Medulla oblongata (tissue), 1 donor: Measurements from ENCODE around the gene MCTP2.
"Not testable (repeated sequence)": the region's sequence is repeated elsewhere in the genome, so short reads cannot be mapped to it uniquely, and the experiment has no call there.

Source experiments
- DNase-seq: peaks from one replicate; pipeline ENCODE4 v3.0.0-alpha.2; 2015; ENCODE audit errors: extremely low spot score

The MCTP2 gene

DNA sequence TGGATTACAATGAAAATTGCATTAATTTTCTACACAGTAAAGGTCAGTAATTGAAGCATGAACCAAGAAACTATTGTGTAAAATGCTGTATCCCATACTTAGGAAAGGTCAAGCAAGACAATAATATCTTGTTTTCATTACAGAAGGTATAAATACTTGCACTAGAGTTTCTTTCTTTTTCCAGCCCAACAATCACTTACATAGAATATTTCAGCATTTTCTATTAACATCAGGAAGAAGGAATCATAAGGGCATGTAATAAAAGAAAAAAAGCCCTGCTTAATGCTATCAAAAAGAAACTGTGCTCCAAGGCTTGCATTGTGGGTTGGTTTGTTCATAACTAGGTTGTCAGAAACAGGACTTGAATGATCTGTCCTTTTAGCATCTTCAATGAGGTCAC is 215.1 kb downstream of the MCTP2 start:
- no peak for DNase-seq

DNA sequence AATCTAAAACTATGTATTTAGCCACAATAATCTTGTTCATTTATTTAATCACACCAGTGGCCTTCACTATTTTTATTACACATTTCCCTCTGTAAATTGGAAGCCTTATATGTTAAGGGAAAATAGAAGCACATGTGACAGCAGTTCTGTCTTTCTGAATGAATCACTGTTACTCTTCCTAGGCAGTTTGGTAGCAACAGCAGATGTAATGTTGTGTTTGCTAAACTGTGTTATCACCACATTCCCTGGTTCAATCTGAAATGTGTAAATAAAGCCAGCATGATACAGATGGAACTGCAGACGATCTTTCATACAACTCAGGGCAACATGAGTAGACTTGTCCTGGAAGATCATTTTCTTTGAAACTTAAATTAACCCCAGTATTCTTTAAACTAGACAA is 220.1 kb downstream of the MCTP2 start:
- no peak for DNase-seq

DNA sequence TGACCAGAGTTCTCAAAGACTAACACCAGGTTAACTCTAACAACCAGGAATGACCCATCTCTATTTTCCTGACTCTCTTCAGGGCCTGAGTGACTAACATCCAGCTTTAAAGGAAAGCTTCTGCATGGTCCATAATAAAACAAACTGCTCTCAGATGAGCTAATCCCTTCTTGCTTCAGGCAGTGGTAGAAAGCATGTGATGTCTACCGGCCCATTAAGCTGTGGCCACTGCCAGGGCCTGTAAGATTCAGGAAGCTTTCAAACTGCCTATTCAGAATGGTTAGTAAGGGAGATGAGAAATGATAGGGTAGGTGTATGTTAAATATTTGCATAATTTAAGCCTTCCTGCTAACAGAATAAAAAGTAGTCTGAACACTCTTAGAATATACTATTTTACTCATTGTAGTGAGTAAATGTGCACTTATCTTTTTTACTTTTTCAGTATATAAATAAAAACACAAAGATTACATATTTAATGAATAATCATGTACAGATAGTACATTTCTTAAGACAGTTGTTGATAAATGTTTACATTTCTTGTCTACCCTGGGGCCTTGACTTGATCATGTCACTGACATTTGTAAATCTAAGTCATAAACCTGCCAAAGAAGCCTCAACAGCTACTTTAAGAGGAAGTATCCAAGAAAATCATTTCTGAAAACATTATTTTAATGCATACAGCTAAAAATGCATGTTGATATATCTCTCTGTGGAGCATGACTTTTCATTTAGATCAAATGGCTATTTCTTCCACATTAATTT is 222.0 kb downstream of the MCTP2 start:
- no peak for DNase-seq

DNA sequence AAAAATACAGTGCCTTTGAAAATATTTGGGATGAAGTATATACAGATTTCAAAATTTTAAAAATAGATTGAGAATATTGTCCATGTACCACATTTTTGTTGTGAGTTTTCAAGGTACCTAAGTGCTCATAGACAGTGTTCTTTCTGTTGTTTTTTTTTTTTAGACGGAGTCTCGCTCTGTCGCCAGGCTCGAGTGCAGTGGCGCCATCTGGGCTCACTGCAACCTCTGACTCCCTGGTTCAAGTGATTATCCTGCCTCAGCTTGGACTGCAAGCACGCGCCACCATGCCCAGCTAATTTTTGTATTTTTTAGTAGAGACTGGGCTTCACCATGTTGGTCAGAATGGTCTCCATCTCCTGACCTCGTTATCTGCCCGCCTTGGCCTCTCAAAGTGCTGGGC is 223.9 kb downstream of the MCTP2 start:
- no peak for DNase-seq

DNA sequence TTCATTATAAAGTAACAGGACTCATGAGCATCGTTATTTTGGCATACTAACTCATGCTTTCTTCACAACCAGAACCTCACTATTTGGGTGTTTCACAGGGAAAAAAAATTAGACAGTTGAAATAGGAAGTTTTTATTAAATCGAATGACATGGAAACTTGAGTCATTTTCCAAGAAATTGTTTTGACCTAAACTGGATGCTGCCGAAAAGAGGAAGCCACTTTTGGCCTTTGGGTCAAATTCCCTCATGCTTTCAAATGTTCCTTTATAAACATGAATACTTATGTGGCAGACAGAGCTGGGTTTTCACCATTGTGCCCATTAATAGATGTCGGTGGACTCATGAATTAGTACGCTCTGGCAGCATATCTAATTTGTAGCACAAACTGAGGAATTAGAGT is 224.9 kb downstream of the MCTP2 start:
- no peak for DNase-seq

DNA sequence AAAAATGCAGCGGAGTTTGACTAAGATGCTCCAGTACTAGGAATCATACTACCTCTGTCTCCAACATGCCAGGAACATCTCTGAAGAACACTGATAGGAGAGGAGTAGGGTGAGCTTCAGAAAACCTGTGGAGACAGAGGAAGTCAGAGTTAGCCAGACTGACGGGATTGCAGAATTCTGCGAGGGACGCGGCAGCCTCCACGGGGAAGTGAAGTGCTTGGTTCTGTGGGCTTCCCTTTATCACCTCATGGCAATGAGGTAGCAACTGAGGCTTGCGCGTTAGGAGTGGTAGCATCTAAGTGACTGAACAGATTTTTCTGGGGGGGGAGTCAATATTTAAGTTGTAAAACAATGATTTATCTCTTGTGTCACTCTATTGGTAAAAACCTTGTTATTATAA is 226.3 kb downstream of the MCTP2 start:
- no peak for DNase-seq

DNA sequence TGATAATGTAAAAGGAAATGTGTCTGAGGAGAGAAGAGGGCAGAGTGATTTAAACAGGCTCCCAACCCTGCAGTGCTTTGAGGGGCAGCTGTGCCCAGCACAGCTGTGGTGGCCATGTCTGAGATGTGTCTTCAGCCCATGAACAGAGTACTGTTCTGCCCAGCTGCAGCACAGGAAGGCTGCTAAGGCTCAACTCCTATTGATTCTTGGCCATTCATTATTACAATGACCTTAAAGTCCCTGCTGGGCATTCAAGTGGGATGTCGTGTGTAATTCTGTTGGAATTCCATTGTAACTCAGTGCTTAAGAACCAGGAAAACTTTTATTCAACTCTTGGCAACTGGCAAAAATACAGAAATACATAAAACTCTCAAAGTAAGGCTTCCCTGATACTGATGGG is 229.3 kb downstream of the MCTP2 start:
- no peak for DNase-seq

DNA sequence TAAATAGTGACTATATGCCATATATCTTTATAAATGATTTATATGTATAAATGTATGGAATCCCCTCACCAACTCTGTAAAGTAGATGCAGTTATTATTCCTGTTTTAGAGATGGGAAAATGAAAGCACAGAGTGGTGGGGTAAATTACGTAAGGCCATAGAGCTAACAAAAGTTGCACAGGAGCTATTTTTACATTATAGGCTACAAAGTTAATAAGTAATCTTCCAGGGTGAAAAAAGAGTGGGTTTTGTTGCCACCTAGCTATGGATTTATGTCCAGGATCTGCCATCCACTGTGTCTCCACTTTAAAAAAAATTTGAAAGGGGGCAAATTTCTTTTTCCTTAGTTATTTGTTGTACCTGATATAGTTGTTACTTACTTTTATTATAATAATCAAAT is 235.7 kb downstream of the MCTP2 start:
- DNase-seq, result no peak

DNA sequence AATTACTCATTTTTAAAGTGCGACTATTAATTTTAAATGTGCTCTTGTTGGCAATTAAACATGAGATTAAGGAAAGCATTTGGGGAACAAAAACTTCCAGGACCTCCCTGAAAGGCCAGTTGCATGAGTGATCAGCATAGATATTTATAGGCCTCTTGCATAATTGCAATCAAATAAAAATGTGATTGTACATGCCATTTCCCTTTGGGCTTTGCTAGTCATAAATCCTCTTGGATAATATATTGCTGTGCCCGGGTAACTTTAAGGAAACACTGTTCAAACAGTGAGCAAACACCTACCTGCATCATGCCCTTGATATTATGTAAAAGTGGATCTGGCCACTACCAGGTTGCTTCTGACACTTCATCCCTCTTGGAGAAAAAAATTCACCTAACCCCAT is 239.1 kb downstream of the MCTP2 start:
- no peak for DNase-seq

DNA sequence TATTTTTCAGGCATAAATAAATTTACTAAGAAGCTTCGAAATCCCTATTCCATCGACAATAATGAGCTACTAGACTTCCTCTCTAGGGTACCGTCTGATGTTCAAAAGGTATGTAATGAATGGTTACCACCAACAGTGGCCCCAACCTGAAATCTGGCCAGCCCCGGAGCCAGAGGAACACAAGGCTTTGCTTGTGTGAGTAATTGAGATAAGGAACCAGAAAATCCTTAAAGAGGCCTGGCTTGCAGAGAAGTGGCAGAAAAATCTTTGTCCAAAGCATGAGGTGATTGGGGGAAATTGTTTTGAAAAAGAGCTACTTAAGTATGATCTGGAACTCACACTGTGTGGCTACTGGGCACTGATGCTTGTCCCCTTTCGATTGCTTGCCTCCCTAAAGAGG is 245.3 kb downstream of the MCTP2 start:
- no peak for DNase-seq

DNA sequence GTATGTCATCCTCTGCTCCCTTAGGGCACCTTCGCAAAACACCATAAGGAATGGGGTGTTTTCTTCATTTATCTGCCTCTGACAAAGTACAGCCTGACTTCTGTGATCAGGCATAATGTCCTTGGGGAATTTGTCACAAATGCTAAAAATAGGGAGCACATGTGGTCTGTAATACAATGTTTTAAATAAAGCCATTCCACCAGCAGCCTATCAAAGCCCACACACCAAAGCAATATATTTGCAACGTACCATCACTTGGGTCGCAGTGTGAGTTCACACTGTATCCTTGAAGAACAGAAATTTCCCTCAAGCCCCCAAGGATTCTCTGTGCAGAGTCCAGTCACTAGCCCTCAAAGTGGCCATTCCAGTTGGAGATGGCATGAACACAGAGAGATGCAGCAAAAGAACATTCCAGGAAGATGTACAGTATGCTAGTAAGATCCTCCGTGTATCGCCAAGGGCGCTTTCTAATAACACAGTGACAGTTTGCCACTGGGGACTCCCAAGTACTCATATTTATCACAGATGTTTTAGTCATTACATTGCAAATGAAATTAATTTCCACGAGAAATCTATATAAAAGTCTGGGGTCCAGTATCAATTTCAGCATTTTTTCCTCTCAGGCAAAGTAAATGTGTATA is 246.7 kb downstream of the MCTP2 start:
- DNase-seq, result no peak

DNA sequence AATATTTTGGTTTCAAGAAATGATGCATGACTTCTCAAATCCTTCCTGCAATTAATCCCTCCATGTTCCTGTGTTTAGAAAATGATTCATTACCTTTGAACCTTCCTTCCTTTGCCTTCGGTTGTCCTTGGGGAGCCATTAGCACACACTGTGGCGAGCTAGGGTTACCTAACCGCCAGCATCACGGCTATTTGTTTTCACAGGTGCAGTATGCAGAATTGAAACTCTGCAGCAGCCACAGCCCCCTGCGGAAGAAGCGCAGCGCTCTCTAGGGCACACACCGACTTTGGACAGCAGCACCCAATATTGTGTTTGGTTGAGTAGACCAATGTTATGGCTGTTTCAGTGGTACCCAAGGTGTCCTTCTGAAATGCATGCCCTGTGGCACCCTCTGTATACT is 247.4 kb downstream of the MCTP2 start:
- no peak for DNase-seq

DNA sequence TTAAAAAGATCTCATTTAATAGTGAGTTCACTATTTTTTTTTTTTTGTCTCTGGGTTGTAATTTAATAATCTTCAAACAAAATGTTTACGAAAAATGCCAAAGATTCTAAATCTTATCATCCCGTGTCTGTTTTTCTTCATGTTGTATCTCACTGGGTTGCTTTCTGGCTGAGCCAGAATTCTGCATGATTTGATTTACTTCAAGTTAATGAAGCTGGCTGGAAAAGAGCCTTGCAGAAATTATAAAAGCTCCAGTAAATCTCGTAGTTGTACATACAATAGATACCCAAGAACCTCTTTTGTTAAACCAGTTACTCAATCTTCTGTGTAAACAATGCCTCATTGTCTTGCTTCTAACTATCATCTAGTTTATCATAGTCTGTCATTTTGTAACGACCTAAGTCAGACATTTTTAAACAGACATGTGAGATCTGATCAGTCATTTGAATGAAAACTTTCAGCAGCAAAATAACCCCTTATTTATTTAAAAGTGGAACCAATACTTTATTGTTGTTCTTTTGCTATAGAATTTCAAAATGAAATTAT is 249.0 kb downstream of the MCTP2 start:
- DNase-seq, result no peak

DNA sequence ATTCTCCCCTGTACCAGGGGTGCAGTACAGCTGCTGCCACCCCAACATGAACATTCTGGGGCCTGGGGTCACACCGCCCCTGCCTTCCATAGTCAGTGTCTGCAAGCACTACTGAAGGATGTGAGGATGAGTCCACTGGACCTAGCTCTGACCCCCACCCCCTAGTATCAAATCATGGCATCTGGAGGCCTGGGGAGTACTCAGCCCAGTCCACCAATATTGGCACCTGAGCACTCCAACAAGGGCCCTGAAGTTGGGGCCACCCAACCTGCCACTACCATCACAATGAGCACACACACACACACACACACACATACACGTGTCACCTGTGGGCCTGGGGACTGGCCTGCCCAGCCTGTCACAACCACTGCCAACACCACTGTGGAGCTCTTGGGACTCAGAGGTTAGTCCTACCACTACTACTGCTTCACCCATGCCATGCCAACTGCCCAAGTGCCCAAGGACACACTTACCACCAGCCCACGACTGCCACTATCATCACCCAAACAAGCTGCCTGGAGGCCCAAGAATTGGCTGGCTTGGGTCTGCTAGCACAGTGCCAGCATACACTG is 253.9 kb downstream of the MCTP2 start:
- DNase-seq, result no peak

DNA sequence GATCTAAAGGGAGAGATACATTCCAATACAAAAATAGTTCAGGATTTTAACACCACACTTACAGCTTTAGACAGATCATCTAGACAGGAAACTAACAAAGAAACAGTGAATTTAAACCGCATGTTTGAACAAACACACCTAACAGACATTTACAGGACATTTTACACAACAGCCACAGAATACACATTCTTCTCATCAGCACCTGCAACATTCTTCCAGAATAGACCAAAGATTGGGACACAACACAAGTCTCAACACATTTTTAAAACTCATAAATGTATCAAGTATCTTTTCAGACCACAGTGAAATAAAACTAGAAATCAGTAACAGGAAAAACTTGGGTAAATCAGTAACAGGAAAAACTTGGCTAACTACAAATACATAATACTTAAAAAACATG is 256.3 kb downstream of the MCTP2 start:
- no peak for DNase-seq

DNA sequence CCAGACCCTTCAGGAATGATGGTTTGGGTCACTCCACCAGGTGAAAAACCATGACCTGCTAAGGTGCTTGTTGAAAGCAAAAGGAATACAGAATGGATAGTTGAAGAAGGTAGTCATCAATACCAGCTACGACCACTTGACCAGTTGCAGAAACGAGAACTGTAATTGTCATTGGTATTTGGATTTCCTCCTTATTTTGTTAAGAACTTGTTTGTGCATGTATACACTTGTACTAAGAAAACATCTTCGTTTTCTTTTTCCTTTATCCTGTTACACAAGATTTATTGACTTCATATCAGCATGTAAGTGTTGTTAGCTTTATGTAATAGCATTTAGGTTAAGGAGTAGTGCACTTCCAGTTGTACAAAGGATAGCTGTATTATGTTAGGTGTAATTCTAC is 261.8 kb downstream of the MCTP2 start:
- no peak for DNase-seq

DNA sequence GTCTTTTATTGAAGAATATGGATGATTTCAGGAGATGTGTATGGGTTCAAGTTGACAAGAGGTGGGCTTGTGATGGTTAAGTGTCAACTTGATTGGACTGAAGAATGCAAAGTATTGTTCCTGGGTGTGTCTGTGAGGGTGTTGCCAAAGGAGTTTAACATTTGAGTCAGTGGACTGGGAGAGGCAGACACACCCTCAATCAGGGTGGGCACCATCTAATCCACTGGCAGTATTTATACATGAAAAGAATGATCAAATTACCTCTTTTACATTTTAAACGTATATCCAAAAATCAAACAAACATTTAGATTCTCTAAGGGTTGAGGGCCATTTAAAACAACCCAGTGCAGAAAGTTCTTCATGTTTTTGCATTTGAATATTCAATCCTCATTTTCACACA is 262.2 kb downstream of the MCTP2 start:
- not testable (repeated sequence) for DNase-seq

DNA sequence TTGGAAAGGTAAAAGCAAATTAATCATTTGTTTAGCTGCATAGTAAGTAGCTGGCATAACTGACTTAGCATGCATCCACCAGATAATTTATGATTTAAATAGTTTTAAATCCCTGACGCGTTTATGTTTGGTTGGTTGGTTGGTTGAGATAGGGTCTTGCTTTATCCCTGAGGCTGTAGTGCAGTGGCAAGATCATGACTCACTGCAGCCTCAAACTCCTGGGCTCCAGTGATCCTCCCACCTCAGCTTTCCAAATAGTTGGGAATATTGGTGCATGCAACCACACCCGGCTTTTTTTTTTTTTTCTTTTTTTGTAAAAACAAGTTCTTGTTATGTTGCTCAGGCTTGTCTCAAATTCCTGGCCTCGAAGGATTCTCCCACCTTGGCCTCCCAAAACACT is 263.4 kb downstream of the MCTP2 start:
- DNase-seq, result no peak

DNA sequence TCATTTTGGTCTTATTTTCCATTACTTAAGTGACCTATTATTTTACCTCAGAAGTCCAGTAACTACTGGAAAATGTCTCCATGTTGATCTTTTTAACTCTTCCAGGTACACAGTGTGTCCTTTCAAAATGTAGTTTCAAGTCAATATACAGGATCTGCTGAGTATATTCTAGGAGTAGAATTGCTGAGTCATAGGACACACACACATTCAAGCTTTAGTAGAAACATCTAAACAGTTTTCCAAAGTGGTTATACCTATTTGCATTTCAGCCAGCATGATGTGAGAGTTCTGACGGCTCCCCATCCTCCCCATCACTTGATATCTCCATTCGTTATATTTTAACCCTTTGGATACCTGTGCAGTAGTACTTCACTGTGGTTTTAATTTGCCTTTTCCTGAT is 271.9 kb downstream of the MCTP2 start:
- DNase-seq, result no peak

DNA sequence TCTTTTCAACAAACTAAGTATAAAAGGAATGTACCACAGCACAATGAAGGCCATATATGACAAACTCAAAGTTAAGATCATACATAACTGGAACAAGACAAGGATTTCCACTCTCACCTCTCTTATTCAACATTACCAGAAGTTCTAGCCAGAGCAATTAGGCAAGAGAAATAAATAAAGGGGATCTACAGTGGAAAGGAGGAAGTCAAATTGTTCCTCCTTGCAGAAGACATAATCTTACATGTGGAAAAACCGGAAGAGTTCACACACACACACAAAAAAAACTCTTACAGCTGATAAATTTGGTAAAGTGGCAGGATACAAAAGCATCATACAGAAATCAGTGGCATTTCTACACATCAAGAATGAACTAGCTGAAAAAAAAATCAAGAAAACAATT is 277.9 kb downstream of the MCTP2 start:
- DNase-seq, result no peak

DNA sequence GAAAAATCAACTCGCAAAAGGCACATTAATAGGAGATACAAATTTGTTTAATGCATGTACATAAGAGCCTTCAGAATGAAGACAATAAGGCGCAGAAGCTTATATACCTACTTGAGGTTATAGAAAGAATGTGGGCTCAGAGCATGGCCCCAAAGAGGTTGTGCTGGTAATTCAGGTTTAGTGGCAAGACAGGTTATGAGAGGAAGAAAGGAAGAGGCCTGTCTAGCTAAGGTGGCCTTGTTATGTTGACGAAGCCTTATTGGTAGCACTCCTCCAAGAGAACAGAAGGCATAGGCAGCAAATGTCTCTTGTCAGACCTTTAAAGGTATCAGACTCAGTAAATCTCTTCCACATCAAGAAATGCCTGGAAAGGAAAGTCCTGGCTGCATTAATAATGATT is 290.8 kb downstream of the MCTP2 start:
- DNase-seq, result no peak

DNA sequence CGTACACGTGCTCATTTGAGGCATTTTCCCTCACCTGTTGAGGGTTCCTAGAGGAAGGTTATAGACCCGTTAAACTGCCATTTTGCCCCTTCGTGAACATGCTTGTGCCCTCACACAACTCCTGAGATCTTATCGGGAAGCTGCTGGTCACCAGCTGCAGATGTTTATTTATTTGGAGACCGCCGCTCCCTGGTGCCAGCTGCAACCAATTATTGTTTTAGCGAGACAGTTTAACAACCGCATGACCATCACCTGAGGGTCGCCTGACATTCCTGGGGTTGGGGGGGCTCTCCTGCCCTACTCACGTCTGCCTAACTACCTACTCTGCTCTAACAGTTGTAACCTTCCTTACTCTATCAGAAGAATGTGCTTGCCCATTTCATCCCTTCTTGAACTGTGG is 292.5 kb downstream of the MCTP2 start:
- no peak for DNase-seq

DNA sequence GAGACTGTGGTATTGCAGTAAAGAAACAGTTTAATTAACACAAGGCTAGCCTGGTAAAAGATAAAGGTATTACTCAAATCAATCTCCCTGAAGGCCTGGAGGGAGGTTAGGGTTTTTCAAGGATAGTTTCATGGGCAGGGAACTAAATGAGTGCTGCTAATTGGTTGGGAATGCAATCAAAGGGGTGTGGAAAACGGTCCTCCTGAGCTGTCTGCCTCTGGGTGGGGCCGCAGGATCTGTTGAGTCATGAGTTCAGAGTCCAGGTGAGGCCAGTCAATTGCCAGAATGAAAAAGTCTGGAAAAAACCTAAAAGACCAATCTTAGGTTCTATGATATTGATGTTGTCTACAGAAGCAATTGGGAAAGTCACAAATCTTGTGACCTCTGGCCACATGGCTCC is 293.2 kb downstream of the MCTP2 start:
- DNase-seq, result no peak
